ENCODE data around the gene NTRK3. TPM values are rescaled to one million over a fixed set of nuclear protein-coding genes. Genes with fewer than 3 reads are reported as not detected.

The NTRK3 gene
- total and polyA plus RNA-seq, 2 of the 8 experiments (the other 6 are each of a cell fraction or from before 2014, with no cell fraction given) = 4.5 to 6.8 TPM

DNA sequence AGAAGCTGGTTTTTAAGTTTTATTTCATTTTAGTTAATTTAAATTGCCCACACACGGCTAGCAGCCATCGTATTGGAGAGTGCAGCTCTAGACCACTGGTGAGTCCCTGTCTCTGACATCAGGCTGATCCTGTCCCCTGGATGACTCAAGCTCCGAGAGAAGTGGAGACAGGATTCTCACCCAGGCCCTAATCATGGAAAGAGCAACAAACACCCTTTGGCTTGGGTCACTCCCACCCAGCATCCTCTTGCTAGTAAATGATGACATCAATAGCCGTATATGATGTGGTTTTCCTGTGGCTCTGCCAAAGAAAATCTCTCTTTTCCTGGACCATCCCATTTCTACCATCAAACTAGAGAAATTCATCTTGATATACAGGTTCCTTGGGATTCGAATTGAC lies 182.2 kb downstream of the NTRK3 start:
- H2BK15ac ChIP-seq (ENCODE audit: low read length) = no peak overlapping the region
- H3K4me1 ChIP-seq (replicated peaks in 1 of 4; ENCODE audit: control insufficient read depth in 3 of 4, insufficient read depth in 4 of 4, low read length in 3 of 4) = peaks cover 0 to 9% (median 4%) of the 10 kb centered on the region in 4 experiments; a peak in 4 of 7 replicates
- H2BK20ac ChIP-seq (ENCODE audit: low read length) = no peak overlapping the region
- no peak overlapping the region for H4K5ac ChIP-seq (ENCODE audit: insufficient read length, low read depth, low read length)
- no peaks in the 10 kb centered on the region for H3K36me3 ChIP-seq (ENCODE audit: control insufficient read depth in 2 of 4, insufficient read depth in 4 of 4, low read length in 3 of 4)
- H3K23ac ChIP-seq (ENCODE audit: insufficient read length) = no peak overlapping the region
- DNase-seq (ENCODE audit: low read depth in 1 of 2, low spot score in 2 of 2) = no peak
- no peak overlapping the region for H2BK12ac ChIP-seq (ENCODE audit: low read depth, low read length)
- no peak overlapping the region for H2AFZ ChIP-seq (ENCODE audit: low read length)
- H3K4ac ChIP-seq (replicated peaks; ENCODE audit: insufficient read length, low read depth, low read length) = no peak overlapping the region
- no peaks in the 10 kb centered on the region for H3K79me1 ChIP-seq (ENCODE audit: low read depth, low read length)
- CTCF ChIA-PET (ENCODE audit: partially characterized antibody) = interaction anchor here (0.6 to 2.7 kb wide), 5 partner anchors 9 to 402 kb away, joined by 3 to 9 read pairs (median 5); no protein-coding TSS in a partner anchor
- H2BK5ac ChIP-seq (ENCODE audit: low read depth, low read length) = no peak overlapping the region
- WGBS, 2 experiments (ENCODE audit: extremely low coverage in 1 of 2, insufficient coverage in 1 of 2, insufficient read length in 1 of 2, insufficient replicate concordance in 2 of 2, low coverage in 1 of 2, low lambda C conversion rate in 2 of 2, missing lambda C conversion rate in 1 of 2) = 91% methylated on average over 5 of the region's 5 CpGs; no CpG with 5 or more reads in 1 of the 2 experiments
- H3K4me3 ChIP-seq (ENCODE audit: extremely low read depth in 1 of 4, insufficient read depth in 2 of 4, low read depth in 3 of 4, low read length in 4 of 4) = no peak overlapping the region
- no peak overlapping the region for H3K56ac ChIP-seq (replicated peaks; ENCODE audit: insufficient read length, low read depth, low read length)
- no peaks in the 10 kb centered on the region for H3K9me3 ChIP-seq (ENCODE audit: insufficient read depth in 2 of 2, low read depth in 1 of 2, low read length in 1 of 2)
- H3K4me2 ChIP-seq (ENCODE audit: insufficient read depth in 1 of 2, low read depth in 2 of 2, low read length in 2 of 2) = no peak overlapping the region
- H4K20me1 ChIP-seq (replicated peaks in 1 of 2; ENCODE audit: control insufficient read depth in 1 of 2, insufficient read depth in 2 of 2, low read length in 2 of 2) = no peaks in the 10 kb centered on the region
- H4K8ac ChIP-seq (ENCODE audit: extremely low read depth, insufficient read depth, low read length) = no peak overlapping the region
- H2BK120ac ChIP-seq (replicated peaks; ENCODE audit: low read depth, low read length) = no peak overlapping the region
- no peaks in the 10 kb centered on the region for H3K23me2 ChIP-seq (ENCODE audit: low read depth, low read length)
- no peak overlapping the region for H3K18ac ChIP-seq (ENCODE audit: extremely low read depth, low read length)
- POLR2A ChIA-PET (ENCODE audit: partially characterized antibody) = no interaction called here
- no peaks in the 10 kb centered on the region for H3K27me3 ChIP-seq (replicated peaks in 1 of 4; ENCODE audit: control insufficient read depth in 3 of 4, extremely low read depth in 1 of 4, insufficient read depth in 3 of 4, low read length in 3 of 4)
- H3K79me2 ChIP-seq (ENCODE audit: control insufficient read depth in 1 of 2, insufficient read depth in 2 of 2, low read length in 2 of 2) = no peaks in the 10 kb centered on the region
- H3K9ac ChIP-seq (replicated peaks in 1 of 4; ENCODE audit: extremely low read depth in 1 of 4, low read depth in 3 of 4, low read length in 3 of 4) = no peak overlapping the region
- H4K91ac ChIP-seq (replicated peaks; ENCODE audit: insufficient read length, low read length) = no peak overlapping the region
- no peak for FAIRE-seq
- H3K27ac ChIP-seq (ENCODE audit: low read depth, low read length) = no peak overlapping the region
- no peak overlapping the region for H3K14ac ChIP-seq (ENCODE audit: insufficient read length)
- H2AK5ac ChIP-seq (ENCODE audit: low read depth, low read length) = no peak overlapping the region
- TF ChIP-seq BCL11A (IDR thresholded peaks at IDR 0.05; ENCODE audit: low read depth in 2 of 2, low read length in 2 of 2) = no peak
- TF ChIP-seq HDAC6 (IDR thresholded peaks at IDR 0.05; ENCODE audit: low read depth, low read length) = no peak
- TF ChIP-seq GABPA (IDR thresholded peaks at IDR 0.05; ENCODE audit: borderline replicate concordance, insufficient read depth, low read length) = no peak
- no peak for TF ChIP-seq KDM5A (IDR thresholded peaks at IDR 0.05; ENCODE audit: low read length)
- no peak for TF ChIP-seq FOSL1 (IDR thresholded peaks at IDR 0.05; ENCODE audit: insufficient read depth, low read depth, low read length)
- no peak for TF ChIP-seq MAFK (IDR thresholded peaks at IDR 0.05; ENCODE audit: low read depth, low read length)
- TF ChIP-seq SP1 (IDR thresholded peaks at IDR 0.05; ENCODE audit: low read depth, low read length) = no peak
- no peak for TF ChIP-seq SP4 (IDR thresholded peaks at IDR 0.05; ENCODE audit: low read length)
- TF ChIP-seq CBX5 (IDR thresholded peaks at IDR 0.05; ENCODE audit: low read depth, low read length) = no peak
- TF ChIP-seq CBX8 (IDR thresholded peaks at IDR 0.05; ENCODE audit: borderline replicate concordance, low read depth, low read length) = no peak
- no peak for TF ChIP-seq CTBP2 (IDR thresholded peaks at IDR 0.05; ENCODE audit: borderline replicate concordance, insufficient read depth, insufficient read length, low read length)
- TF ChIP-seq NANOG (IDR thresholded peaks at IDR 0.05; ENCODE audit: insufficient read depth, low read depth, low read length, poor library complexity, severe bottlenecking) = no peak
- no peak for TF ChIP-seq CREB1 (IDR thresholded peaks at IDR 0.05)
- no peak for TF ChIP-seq BACH1 (IDR thresholded peaks at IDR 0.05; ENCODE audit: low read length)
- no peak for TF ChIP-seq KDM1A (IDR thresholded peaks at IDR 0.05; ENCODE audit: borderline replicate concordance, low read length)
- TF ChIP-seq POU5F1 (IDR thresholded peaks at IDR 0.05; ENCODE audit: low read depth, low read length) = no peak
